Activated T-helper 17 cell treated with anti-CD3 and anti-CD28 coated beads, Interleukin-2, amount 50 U/mL, for 72 hours (primary cell): Measurements from ENCODE around the gene ALS2CL. TPM values are rescaled to one million over a fixed set of nuclear protein-coding genes. Genes with fewer than 3 reads are reported as not detected.
A peak's percentile ranks its signal among the peaks of the same experiment; 100 is the strongest.

Experiments
- ATAC-seq: fragments of 150-1000 bp; cut with Tn5 transposase; replicated peaks from 2 replicates; pipeline ENCODE4 v1.10.0; 2021; ENCODE audit warnings: mild to moderate bottlenecking, moderate library complexity
- H3K27ac Mint-ChIP-seq: one replicate; pipeline ENCODE4 v1.8.0; 2022; ENCODE audit warnings: mixed read lengths
- H3K27me3 Mint-ChIP-seq: one replicate; pipeline ENCODE4 v1.8.0; 2022; ENCODE audit warnings: mixed read lengths
- H3K36me3 Mint-ChIP-seq: one replicate; pipeline ENCODE4 v1.8.0; 2022; ENCODE audit warnings: low read depth, mild to moderate bottlenecking, mixed read lengths
- H3K4me1 Mint-ChIP-seq: one replicate; pipeline ENCODE4 v1.8.0; 2022; ENCODE audit warnings: mixed read lengths
- H3K4me3 Mint-ChIP-seq: one replicate; pipeline ENCODE4 v1.8.0; 2022; ENCODE audit warnings: mild to moderate bottlenecking, mixed read lengths
- H3K9me3 Mint-ChIP-seq: one replicate; pipeline ENCODE4 v1.8.0; 2022; ENCODE audit warnings: mixed read lengths
- total RNA-seq, 2 donors: library from RNA; stranded (reverse); gene quantifications; one replicate each; pipeline ENCODE4 v1.2.3, GENCODE V29; 2022

Gene ALS2CL
- total RNA-seq, 2 donors from 2014 or later, result 0.69 to 5.2 TPM

DNA sequence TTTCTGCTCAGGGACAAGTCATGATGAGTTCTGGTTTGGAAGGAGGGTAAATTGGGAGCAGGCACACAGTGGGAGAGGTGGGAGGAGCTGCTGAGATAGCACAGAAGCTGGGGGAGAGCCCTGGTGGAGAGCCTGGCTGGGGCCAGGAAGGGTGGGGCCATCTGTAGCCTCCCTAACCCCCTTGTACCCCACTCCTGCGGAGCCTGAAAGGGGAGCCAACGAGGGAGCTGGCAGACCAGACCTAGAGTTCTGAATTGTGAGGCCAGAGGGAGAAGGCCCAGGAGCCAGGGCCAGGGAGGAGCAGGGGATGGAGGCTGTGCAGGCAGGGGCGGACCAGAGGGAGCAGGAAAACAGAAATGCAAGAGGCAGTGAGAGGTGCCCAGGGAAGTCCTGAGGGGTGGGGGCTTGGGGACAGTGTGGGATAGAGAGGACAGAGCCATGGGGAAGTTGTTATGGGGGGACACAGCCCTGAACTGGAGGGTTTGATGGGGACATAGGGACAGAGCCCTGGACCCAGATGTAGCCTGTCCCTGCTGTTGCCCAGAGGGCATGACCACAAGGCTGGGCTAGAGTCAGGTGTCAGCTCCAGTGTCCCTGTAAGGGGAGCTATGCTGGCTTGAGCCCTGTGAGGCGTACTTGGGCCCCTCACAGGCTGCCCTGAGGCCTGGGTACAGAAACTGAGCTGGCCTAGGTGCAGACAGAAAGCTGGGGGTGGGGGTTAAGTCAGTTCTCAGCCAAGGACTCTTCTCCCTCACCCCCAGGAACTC lies 8.9 kb upstream of the ALS2CL start:
- no peak for ATAC-seq
- peak overlapping the region; percentile 67 for H3K27ac Mint-ChIP-seq
- no peaks in the 10 kb centered on the region for H3K36me3 Mint-ChIP-seq
- H3K9me3 Mint-ChIP-seq, result no peaks in the 10 kb centered on the region
- peaks cover 5% of the 10 kb centered on the region for H3K4me1 Mint-ChIP-seq
- H3K27me3 Mint-ChIP-seq, result peaks cover 4% of the 10 kb centered on the region
- no peak overlapping the region for H3K4me3 Mint-ChIP-seq

DNA sequence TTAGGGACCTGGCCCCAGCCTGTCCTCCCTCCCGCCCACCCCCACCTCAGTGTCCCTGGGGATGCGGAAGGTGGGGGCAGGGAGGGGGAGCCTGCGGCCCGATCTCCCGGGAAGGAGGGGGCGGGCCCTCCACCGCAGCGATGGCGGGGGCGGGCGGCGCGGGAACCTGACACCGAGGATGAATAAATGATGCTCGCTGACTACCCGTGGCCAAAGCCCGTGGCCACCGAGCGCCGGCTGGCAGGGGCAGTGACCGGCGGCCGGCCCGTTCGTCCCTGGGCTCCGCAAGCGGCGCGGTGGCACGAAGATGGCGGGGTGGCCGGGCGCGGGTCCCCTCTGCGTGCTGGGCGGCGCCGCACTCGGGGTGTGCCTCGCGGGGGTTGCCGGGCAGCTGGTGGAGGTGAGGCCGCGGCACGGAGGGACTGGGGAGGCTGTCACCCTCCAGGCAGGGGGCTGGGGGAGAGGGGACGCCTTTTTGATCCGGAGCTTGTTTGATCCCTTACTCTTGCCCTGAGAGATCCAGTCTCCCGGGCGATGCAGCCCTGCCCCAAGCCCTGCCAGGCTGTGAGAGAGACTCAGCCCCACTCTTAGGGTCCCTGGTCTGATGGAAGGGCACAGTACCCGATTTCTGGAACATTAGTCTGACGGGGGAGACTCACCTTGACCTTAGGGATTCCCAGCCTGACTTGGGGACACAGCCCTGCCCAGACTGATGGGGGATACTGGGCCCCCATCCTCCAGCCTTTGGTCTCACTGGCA lies 7.9 kb upstream of the ALS2CL start, which contains the start of gene TMIE:
TSS of gene TMIE (plus strand) at position 212 of the 759 bp plus-strand sequence. CDS start at position 308, 96 bp downstream.
- H3K27ac Mint-ChIP-seq, result peak within 1 kb of the TSS; percentile 67
- no peaks in the 10 kb centered on the region for H3K9me3 Mint-ChIP-seq
- no peaks in the 10 kb centered on the region for H3K36me3 Mint-ChIP-seq
- peak; percentile 20 for ATAC-seq
- H3K4me3 Mint-ChIP-seq, result peak within 1 kb of the TSS; percentile 34
- H3K4me1 Mint-ChIP-seq, result peaks cover 5% of the 10 kb centered on the region
- peaks cover 4% of the 10 kb centered on the region for H3K27me3 Mint-ChIP-seq

DNA sequence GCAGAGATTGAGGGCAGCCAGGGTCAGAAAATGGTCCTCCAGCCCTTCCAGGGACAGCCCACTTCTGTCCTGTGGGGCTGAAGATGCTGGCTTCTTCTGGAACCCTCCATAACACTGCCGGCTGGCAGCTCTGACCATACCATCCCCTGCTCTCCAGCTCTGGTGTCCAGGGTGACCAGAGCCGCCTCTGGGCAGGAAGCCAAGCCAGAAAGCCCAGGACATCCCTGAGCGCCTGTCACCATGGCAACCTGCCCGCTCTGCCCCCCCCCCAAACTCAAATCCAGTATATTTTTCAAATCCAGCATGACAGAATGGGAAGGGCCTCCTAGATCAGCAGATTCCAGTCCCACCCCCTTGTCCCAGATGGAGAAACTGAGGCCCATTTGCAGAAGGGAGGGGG lies 7.3 kb upstream of the ALS2CL start:
- H3K36me3 Mint-ChIP-seq, result no peaks in the 10 kb centered on the region
- no peak overlapping the region for H3K27ac Mint-ChIP-seq
- ATAC-seq, result no peak
- no peaks in the 10 kb centered on the region for H3K9me3 Mint-ChIP-seq
- H3K4me1 Mint-ChIP-seq, result peaks cover 8% of the 10 kb centered on the region
- H3K27me3 Mint-ChIP-seq, result peaks cover 4% of the 10 kb centered on the region
- peak overlapping the region; percentile 30 for H3K4me3 Mint-ChIP-seq

DNA sequence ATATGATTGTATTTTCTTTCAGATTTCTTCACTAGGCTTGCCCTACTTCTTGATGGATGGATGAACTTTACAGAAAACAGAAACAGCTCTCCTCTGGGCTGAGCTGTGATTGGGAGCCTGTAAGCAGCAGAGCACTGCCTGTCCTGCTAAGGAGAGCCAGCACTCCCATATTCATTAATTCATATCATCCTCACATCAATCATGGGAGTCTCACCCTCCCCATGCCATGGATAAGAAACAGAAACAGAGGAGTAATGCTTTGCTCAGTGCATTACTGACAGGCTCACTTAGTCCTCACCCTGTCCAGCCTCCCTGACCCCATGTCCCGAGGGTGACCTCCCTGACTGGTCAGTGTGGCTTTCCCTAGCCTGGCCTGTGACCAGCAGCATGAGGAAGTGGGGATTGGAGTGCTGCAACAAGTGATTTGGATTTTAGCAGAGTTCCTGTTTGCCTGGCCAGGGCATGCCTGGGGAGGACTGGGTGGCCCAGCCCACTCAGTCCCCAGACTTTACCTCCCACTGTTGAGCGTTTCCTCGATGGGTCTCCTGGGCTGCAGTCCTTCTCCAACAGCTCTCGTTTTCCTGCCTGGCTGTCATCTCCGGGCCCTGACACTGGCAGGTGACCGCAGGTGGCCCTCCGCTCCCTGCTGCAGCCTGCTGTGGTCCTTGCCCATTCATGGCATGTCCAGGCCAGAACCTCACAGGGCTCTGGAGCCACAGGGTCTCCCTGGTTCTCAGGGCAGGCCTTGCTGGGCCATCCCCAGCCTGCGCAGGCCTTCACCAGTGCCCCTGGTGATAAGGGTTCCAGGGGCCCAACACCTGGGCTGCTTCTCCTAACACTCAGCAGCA lies 6.4 kb upstream of the ALS2CL start:
- Mint-ChIP-seq H3K4me3 (no peak overlapping the region), H3K9me3 (no peaks in the 10 kb centered on the region)

DNA sequence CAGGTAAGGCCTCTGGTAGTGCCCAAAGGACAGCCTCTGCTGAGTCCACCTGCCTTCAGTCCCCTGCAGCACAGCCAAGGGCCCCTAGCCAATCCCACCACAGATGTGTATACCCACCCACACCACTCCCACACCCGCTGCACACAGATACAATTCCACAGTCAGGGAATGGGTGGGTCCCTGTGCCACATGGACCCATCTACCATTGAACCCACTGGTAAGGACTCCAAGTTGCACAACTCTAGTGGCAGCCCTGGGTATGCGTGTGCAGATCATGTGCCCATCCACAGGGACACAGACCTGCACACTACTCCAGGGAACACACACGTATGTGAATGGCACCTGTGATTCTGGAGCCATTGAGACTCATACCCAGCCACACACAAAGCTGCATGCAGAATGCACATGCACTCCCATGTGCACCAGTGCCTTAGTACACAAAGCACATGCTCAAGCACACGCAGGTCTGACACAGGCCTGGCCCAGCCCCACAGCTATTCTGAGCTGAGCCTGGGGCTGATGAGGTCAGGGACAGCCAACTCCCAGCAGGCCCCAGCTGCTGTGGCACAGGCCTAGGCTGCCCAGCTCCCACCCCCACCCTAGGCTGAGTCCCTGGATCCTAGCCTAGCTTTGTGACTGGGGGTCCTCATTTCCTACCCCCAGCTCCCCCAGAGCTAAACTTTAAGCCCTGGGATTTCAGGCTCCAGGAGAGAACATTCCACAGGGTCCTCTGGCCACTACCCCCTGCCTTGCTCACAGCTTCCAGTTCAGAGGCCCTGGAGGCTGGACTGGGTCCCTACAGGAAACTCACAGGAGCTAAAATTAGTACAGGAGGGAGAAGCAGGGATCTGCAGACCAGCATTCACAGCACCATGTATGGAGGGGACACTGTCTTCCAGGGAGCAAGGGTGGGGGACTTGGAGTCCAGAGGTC lies 2.7 kb upstream of the ALS2CL start:
- no peak for ATAC-seq

More for the DNA sequence above, 6.4 kb upstream of the ALS2CL start:
- H3K36me3 Mint-ChIP-seq, result no peaks in the 10 kb centered on the region
- no peak overlapping the region for H3K27ac Mint-ChIP-seq
- peaks cover 4% of the 10 kb centered on the region for H3K27me3 Mint-ChIP-seq
- H3K4me1 Mint-ChIP-seq, result peaks cover 16% of the 10 kb centered on the region
- ATAC-seq, result no peak

DNA sequence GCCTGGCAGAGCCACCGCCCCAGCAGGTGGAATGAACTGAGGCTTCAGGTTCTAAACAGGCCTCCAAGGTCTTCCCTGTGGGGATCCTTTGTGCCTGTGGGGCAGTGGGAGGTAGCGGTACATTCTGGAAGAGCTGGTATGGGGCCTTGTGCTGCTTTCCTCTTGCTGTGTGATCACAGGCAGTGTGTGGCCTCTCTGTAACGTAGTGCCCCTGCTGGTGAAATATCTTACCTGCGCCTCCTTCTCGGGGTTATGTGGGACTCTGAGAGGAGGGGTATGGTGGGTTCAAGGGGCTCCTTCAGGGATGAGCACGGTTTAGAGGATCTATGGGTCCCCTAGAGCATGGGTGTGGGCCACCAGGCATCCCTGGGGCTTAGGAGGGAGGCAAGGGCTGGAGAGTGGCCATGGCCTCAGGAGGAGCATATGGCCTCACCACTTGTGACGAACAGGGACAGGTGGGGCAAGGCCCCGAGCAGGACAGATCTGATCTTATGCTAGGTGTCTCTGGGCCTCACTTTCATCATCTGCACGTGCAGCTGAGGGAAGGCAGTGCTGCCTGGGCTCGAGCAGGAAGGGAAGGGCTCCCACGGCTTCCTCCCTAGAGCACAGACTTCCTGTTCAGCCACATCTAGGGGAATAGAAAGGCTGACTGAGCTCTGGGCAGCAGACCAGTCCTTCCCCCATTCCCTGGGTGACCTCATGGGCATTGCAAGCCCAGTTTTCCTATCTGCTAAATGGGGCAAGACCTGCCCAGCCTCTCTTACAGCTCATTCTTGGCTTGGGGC lies 1.9 kb upstream of the ALS2CL start:
- Mint-ChIP-seq H3K27ac (peak overlapping the region; percentile 87), H3K9me3 (no peaks in the 10 kb centered on the region), H3K27me3 (no peaks in the 10 kb centered on the region), H3K4me3 (peak overlapping the region; percentile 89), H3K36me3 (no peaks in the 10 kb centered on the region), H3K4me1 (peaks cover 24% of the 10 kb centered on the region)
- ATAC-seq, result peak; percentile 41

More for the DNA sequence above, 2.7 kb upstream of the ALS2CL start:
- peak overlapping the region; percentile 87 for H3K27ac Mint-ChIP-seq
- no peaks in the 10 kb centered on the region for H3K36me3 Mint-ChIP-seq
- H3K4me1 Mint-ChIP-seq, result peaks cover 24% of the 10 kb centered on the region
- H3K27me3 Mint-ChIP-seq, result no peaks in the 10 kb centered on the region
- H3K9me3 Mint-ChIP-seq, result no peaks in the 10 kb centered on the region
- H3K4me3 Mint-ChIP-seq, result peak overlapping the region; percentile 89

DNA sequence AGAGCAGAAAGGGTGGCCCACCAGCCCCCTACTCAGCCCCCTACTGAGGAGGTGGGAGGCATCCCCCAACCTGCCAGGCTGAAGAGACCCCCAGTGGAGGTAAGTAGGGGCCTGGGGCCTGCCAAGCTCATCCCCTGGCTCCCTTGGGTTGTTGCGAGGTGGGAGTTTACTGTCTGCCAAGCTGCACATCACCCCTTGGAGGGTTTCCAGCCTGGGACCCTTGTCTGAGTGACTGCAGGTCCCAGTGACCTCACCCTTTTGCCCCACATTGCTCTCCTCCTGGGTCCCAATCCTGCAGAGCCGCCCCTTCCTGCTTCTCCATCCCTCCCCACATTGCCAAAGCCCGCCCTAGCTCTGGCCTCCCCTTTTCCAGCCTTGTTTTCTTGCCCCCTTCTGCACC lies 1.0 kb upstream of the ALS2CL start:
- Mint-ChIP-seq H3K36me3 (no peaks in the 10 kb centered on the region), H3K9me3 (no peaks in the 10 kb centered on the region), H3K27ac (no peak overlapping the region), H3K27me3 (no peaks in the 10 kb centered on the region), H3K4me3 (peak overlapping the region; percentile 89), H3K4me1 (peaks cover 30% of the 10 kb centered on the region)
- ATAC-seq, result no peak

DNA sequence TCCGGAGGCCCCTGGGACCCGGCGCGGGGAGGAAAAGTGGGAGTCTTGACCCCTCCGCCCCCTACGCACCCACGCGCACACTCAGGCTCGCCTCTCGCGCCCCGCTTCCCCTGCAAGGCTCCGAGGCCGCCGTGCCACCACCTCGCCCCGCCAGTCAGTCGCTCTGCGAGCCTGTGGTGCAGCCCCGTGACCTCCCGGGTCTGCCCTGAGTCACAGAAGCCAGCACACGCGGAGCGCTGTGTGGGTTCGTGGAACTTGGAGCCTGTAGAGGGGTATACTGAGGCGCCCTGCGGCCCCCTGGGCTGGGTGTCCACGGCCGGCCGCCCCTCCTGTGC lies 380 bp upstream of the ALS2CL start:
- Mint-ChIP-seq H3K27ac (no peak overlapping the region), H3K9me3 (no peaks in the 10 kb centered on the region), H3K36me3 (no peaks in the 10 kb centered on the region), H3K27me3 (no peaks in the 10 kb centered on the region), H3K4me1 (peaks cover 30% of the 10 kb centered on the region), H3K4me3 (peak overlapping the region; percentile 89)
- ATAC-seq, result peak; percentile 59

DNA sequence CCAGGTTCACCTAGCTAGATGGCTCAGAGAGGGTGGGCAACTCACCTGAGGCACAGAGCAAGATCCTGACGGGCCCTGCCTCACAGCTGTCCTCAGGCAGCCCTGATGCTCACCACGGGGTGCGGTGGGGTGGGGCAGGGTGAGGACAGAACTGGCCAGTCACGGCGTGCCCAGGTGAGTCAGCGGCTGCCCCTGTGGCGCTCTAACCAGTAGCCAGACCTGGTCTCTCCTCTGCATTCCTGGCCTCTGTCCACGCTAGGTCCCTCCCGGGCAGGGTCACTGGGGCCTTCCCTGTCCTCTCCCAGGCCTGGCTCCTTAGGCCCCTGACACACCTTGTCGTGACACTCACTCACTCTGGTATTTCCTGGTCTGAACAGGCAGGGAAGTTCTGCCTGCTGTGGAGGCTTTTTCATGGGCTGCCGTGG lies 901 bp downstream of the ALS2CL start:
- peak; percentile 2 for ATAC-seq
- H3K4me1 Mint-ChIP-seq, result peaks cover 30% of the 10 kb centered on the region
- no peaks in the 10 kb centered on the region for H3K9me3 Mint-ChIP-seq
- no peaks in the 10 kb centered on the region for H3K36me3 Mint-ChIP-seq
- peak overlapping the region; percentile 75 for H3K27ac Mint-ChIP-seq
- no peaks in the 10 kb centered on the region for H3K27me3 Mint-ChIP-seq
- H3K4me3 Mint-ChIP-seq, result peak overlapping the region; percentile 89

DNA sequence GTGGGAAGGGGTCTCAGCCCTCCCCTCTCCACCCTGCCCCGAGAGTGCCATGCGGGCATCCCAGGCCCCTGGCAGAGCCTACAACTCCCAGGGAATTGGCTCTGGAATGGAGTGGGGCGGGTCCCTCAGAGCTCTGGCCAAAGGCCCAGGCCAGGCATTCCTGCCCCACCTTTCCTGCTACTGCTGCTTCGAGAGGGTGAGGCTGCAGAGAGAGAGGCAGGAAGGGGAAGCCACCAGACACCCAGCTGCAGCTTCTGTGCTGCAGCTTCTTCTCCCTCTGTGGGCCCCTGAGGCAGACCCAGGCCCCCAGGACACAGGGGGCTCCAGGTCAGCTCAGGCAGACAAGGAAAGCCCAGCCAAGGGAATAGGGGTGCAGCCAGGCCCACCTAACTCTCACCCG lies 2.7 kb downstream of the ALS2CL start:
- no peaks in the 10 kb centered on the region for H3K36me3 Mint-ChIP-seq
- H3K4me3 Mint-ChIP-seq, result no peak overlapping the region
- no peak for ATAC-seq
- H3K9me3 Mint-ChIP-seq, result no peaks in the 10 kb centered on the region
- peaks cover 27% of the 10 kb centered on the region for H3K4me1 Mint-ChIP-seq
- H3K27me3 Mint-ChIP-seq, result no peaks in the 10 kb centered on the region
- no peak overlapping the region for H3K27ac Mint-ChIP-seq

DNA sequence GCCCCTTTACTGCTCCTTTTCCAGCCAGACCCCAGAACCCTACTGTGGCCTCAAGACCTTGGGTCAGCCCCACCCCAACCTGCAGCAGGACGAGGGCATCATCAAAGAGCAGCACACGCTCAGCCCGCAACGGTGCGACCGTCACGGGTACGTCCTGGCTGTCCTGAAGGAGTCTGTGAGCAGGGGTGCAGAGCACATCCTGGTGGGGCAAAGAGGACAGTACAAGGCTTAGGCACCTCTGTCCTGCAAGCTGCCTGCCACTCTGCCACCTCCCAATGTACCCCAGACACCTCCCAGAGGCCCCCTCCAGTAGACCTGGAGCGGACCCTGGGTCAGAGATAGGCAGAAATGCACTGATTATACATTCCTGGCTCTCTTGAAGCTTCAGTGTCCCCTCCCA lies 8.0 kb downstream of the ALS2CL start:
- no peaks in the 10 kb centered on the region for H3K36me3 Mint-ChIP-seq
- H3K4me1 Mint-ChIP-seq, result peaks cover 6% of the 10 kb centered on the region
- no peak overlapping the region for H3K4me3 Mint-ChIP-seq
- no peak for ATAC-seq
- no peaks in the 10 kb centered on the region for H3K9me3 Mint-ChIP-seq
- no peaks in the 10 kb centered on the region for H3K27me3 Mint-ChIP-seq
- H3K27ac Mint-ChIP-seq, result peak overlapping the region; percentile 67

DNA sequence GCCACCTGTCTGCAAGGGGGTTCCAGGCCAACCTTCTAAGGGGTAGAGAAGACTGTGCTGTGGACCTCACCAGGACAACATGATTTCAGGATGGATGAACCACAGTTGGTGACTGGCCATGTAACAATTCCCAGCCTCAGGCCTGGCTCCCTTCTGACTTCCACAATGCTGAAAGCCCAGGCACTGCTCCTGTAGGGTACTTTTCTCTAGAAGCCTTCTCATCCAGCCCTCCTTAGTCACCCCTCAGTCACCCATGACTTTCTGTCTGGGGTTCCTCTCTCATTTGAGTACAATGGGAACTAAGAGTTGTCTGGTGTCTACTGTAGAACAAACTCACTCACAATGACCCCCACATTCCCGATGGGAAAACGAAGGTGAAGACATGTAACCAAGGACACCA lies 8.6 kb downstream of the ALS2CL start:
- H3K9me3 Mint-ChIP-seq, result no peaks in the 10 kb centered on the region

DNA sequence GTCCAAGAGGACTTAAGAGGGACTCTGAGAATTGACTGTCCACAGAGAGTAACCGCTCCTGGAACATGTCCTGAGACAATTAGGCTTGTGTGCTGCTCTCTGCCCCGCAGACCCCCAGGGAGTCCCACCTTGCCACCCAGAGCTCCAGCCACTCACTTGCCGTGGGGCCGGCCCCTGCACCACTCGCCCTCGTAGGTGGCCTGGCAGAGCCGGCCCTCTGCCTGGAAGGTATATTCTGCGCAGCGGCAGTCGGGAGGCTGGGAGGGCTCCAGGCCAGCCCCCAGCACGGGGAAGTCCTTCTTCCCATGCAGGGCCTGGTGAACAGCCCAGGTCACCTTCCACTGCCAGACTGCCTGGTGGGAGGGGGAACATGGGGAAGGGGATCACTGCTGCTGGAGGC lies 10.5 kb downstream of the ALS2CL start:
- no peaks in the 10 kb centered on the region for H3K9me3 Mint-ChIP-seq
- H3K27me3 Mint-ChIP-seq, result no peaks in the 10 kb centered on the region
- no peak overlapping the region for H3K27ac Mint-ChIP-seq
- H3K4me1 Mint-ChIP-seq, result no peaks in the 10 kb centered on the region
- no peak for ATAC-seq
- H3K4me3 Mint-ChIP-seq, result no peak overlapping the region
- H3K36me3 Mint-ChIP-seq, result no peaks in the 10 kb centered on the region

More for the DNA sequence above, 8.6 kb downstream of the ALS2CL start:
- peaks cover 4% of the 10 kb centered on the region for H3K4me1 Mint-ChIP-seq
- ATAC-seq, result no peak
- H3K36me3 Mint-ChIP-seq, result no peaks in the 10 kb centered on the region
- H3K27ac Mint-ChIP-seq, result peak overlapping the region; percentile 67
- no peak overlapping the region for H3K4me3 Mint-ChIP-seq
- no peaks in the 10 kb centered on the region for H3K27me3 Mint-ChIP-seq
